WI38 (cell line): ENCODE measurements around the gene AURKAIP1.
"Not testable (repeated sequence)": the region's sequence is repeated elsewhere in the genome, so short reads cannot be mapped to it uniquely, and the experiment has no call there.

Experiments
- H3K4me3 ChIP-seq: 2 replicates; pipeline ENCODE4 v1.5.1; 2011; ENCODE audit warnings: low read depth, mild to moderate bottlenecking, control low read depth, low read length
- CTCF ChIP-seq: IDR thresholded peaks from 2 replicates; pipeline ENCODE4 v1.5.1; 2012; ENCODE audit warnings: low read depth, mild to moderate bottlenecking, control low read depth, low read length

The AURKAIP1 gene

DNA sequence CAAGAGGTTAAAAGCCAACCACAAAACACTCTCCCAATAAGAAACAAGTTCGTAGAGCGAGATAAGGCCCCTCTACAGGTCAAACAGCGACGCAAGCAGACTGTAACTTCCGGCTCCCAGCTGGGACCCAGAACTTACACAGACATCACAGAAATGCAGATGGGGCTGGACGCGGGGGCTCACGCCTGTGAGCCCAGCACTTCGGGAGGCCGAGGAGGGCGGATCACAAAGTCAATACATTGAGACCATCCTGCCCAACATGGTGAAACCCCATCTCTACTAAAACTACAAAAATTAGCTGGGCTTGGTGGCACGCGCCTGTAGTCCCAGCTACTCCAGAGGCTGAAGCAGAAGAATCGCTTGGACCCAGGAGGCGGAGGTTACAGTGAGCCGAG is 13.1 kb upstream of the AURKAIP1 start:
- H3K4me3 ChIP-seq, result no peak overlapping the region
- TF ChIP-seq CTCF, result no peak

DNA sequence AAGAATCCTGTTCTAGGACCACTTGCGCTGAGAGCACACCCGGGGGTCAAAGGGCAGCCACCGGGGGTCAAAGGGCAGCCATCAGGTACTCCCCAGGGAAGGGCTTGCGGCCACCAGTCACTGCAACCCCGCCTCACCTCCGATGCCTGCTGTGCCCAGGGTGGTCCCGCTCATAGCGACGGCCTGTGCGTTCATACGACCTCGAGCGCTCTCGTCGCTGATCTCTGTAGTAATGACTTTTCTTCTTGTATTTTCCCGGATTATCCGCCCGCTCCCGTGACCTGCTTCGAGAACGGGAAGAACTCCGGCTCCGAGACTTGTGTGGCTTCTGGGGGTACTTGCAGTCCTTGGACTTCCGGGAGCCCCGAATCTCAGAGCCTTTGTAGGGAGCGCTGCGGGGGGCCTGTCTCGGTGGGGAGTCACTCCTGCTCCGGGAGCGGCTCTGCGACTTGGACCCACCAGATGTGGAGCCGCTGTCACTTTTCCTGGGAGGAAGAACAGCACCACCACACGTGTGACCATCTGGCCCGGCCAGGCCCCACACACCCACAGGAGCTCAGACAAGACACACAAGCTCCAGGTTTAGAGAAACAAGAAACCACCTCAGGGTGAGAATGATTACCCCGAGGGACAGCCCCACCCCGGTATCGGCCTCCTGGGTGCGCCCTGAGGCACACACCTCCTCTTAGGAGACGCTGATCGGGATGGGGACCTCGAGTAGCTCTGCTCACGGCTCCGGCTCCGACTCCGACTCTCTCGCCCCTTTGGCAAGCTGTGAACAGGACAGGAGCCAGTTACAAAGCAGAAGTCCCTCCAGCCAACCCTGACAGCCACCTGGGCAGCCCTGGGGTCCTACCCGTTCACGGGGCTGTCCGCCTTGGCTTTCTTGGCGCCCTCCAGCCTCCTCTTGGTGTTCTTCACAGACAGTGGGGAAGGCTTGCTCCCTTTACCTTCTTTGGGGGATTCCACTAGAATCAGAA is 12.4 kb upstream of the AURKAIP1 start:
- H3K4me3 ChIP-seq, result no peak overlapping the region
- TF ChIP-seq CTCF, result no peak

DNA sequence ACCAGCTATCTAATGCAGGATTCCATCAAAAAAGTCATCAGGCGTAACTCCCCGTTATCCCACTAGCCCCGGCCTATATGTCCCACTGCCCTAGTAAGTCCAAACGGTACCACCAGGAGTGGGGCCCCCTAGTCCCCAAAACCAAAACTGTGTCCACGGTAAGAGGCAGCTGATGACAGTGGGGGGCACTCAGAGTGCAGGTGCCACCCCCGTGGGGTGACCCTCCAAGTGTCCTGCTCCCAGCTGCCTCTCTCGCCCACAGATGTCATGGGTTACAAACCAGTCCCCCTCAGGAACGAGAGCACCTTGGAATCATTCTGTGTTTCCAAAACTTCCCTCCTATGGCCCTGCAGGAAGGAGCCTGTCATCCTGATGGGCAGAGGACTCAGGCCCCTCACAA is 10.9 kb upstream of the AURKAIP1 start:
- no peak for TF ChIP-seq CTCF
- no peak overlapping the region for H3K4me3 ChIP-seq

DNA sequence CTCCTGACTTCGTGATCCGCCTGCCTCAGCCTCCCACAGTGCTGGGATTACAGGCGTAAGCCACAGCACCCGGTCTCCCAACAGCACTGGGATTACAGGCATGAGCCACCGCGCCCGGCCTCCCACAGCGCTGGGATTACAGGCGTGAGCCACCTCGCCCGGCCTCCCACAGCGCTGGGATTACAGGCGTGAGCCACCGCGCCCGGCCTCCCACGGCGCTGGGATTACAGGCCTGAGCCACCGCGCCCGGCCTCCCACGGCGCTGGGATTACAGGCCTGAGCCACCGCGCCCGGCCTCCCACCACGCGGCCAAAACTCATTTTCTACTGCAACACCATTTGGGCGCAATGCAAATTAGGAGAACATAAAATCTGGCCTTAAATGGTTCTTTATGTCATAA is 10.3 kb upstream of the AURKAIP1 start:
- not testable (repeated sequence) for H3K4me3 ChIP-seq

- TF ChIP-seq CTCF, result no peak
- no peak overlapping the region for H3K4me3 ChIP-seq
Observed at GRCh38 chr1:1381294-1381693, 6.3 kb upstream of the AURKAIP1 start.

DNA sequence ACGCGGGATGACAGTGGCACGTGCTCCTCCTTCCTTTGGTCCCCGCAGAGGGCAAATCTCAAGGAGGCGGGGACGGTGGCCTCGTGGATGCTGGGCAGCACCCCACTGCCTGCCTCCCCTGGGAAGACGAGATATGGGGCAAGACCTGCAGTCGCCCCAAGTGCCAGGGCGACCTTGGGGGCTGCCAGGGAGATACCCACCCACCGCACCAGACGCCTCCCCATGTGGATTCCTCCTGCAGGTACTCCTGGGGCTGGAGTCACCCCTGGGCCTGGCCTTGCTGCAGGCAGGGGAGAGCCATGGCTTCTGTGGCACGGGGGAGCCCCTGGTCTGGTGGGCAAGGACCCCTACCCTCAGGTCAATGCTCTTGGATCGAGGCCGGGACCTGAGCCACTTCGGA is 5.9 kb upstream of the AURKAIP1 start:
- H3K4me3 ChIP-seq, result no peak overlapping the region
- TF ChIP-seq CTCF, result no peak

GRCh38 chr1:1377540-1378205 is 2.7 kb upstream of the AURKAIP1 start:
- H3K4me3 ChIP-seq, result no peak overlapping the region
- TF ChIP-seq CTCF, result no peak
